Measurements from ENCODE around the gene RND3. TPM values are rescaled to one million over a fixed set of nuclear protein-coding genes. Genes with fewer than 3 reads are reported as not detected.

Gene RND3
- total and polyA plus RNA-seq, 10 of the 15 experiments (the other 5 are each of a cell fraction or from before 2014, with no cell fraction given): 0.38 to 18.3 (median 0.93) TPM

DNA sequence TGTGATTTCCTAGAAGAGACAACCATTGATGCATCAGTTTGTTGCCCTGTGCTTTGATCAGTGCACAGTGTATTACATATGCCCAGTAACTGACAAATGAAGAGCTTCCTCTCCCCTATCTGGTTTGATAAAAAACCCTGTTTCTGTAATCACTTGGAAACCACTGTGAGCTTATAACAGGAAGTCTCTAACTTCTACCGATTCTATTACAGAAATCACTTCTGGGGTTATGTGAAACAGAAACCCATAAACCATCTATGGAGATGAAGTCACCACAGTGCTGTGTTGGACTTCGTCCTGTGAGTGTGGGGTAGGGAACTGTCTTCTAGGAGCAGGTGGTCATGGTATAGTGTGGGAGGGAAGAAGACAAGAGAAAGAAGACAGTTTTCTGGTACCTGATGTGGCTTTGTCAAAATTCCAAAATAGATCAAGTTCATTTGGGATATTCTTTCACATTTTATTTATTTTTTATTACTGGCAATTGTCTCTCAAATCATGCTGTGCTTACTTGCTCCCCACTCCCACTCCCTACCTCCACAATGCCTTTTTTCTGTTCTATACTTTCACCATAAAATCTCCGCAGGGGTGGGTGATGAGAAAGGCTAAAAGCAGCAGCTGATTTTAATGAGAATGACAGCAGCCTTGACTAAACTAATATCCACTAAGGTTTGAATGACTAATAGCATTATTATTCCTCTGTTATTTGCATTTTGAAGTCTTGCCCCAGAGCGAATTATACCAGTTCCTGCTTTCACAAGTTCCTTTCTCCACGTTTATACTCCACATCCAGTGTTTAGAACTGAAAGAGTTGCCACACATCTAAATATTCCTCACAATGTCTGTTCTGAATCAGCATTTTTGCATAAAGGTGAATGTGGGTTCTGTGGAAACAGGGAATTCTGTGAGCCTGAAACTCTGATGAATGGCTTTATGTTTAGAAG lies 41.7 kb upstream of the RND3 start (continued):
- TF ChIP-seq, protein P1, sequence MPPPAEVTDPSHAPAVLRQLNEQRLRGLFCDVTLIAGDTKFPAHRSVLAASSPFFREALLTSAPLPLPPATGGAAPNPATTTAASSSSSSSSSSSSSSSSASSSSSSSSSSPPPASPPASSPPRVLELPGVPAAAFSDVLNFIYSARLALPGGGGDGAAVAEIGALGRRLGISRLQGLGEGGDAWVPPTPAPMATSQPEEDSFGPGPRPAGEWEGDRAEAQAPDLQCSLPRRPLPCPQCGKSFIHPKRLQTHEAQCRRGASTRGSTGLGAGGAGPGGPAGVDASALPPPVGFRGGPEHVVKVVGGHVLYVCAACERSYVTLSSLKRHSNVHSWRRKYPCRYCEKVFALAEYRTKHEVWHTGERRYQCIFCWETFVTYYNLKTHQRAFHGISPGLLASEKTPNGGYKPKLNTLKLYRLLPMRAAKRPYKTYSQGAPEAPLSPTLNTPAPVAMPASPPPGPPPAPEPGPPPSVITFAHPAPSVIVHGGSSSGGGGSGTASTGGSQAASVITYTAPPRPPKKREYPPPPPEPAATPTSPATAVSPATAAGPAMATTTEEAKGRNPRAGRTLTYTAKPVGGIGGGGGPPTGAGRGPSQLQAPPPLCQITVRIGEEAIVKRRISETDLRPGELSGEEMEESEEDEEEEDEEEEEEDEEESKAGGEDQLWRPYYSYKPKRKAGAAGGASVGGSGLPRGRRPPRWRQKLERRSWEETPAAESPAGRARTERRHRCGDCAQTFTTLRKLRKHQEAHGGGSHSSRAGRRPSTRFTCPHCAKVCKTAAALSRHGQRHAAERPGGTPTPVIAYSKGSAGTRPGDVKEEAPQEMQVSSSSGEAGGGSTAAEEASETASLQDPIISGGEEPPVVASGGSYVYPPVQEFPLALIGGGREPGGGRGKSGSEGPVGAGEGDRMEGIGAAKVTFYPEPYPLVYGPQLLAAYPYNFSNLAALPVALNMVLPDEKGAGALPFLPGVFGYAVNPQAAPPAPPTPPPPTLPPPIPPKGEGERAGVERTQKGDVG (CRISPR knock-in tag; IDR thresholded peaks at IDR 0.05): no peak
- TF ChIP-seq FOXK2 (IDR thresholded peaks at IDR 0.05) (no peak), YBX1 (IDR thresholded peaks at IDR 0.05) (no peak), RB1 (IDR thresholded peaks at IDR 0.05; ENCODE audit: borderline replicate concordance) (no peak), TCF3 (IDR thresholded peaks at IDR 0.05; ENCODE audit: borderline replicate concordance, insufficient read depth, low read depth, low read length) (no peak), MYC (IDR thresholded peaks at IDR 0.05; ENCODE audit: insufficient read depth, insufficient read length, insufficient replicate concordance, low read length, severe bottlenecking) (no peak), GABPA (IDR thresholded peaks at IDR 0.05; ENCODE audit: low read depth) (peak; percentile 52), ZNF592 (IDR thresholded peaks at IDR 0.05) (no peak), PML (IDR thresholded peaks at IDR 0.05; ENCODE audit: low read length) (no peak), MAX (IDR thresholded peaks at IDR 0.05; ENCODE audit: low read depth, low read length) (no peak), NFYA (IDR thresholded peaks at IDR 0.05; ENCODE audit: borderline replicate concordance, low read depth, low read length) (no peak), PAX8 (IDR thresholded peaks at IDR 0.05) (no peak), HDGF (IDR thresholded peaks at IDR 0.05) (no peak)
- TF ChIP-seq, protein P2, sequence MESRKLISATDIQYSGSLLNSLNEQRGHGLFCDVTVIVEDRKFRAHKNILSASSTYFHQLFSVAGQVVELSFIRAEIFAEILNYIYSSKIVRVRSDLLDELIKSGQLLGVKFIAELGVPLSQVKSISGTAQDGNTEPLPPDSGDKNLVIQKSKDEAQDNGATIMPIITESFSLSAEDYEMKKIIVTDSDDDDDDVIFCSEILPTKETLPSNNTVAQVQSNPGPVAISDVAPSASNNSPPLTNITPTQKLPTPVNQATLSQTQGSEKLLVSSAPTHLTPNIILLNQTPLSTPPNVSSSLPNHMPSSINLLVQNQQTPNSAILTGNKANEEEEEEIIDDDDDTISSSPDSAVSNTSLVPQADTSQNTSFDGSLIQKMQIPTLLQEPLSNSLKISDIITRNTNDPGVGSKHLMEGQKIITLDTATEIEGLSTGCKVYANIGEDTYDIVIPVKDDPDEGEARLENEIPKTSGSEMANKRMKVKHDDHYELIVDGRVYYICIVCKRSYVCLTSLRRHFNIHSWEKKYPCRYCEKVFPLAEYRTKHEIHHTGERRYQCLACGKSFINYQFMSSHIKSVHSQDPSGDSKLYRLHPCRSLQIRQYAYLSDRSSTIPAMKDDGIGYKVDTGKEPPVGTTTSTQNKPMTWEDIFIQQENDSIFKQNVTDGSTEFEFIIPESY (IDR thresholded peaks at IDR 0.05): no peak
- TF ChIP-seq, protein P3, sequence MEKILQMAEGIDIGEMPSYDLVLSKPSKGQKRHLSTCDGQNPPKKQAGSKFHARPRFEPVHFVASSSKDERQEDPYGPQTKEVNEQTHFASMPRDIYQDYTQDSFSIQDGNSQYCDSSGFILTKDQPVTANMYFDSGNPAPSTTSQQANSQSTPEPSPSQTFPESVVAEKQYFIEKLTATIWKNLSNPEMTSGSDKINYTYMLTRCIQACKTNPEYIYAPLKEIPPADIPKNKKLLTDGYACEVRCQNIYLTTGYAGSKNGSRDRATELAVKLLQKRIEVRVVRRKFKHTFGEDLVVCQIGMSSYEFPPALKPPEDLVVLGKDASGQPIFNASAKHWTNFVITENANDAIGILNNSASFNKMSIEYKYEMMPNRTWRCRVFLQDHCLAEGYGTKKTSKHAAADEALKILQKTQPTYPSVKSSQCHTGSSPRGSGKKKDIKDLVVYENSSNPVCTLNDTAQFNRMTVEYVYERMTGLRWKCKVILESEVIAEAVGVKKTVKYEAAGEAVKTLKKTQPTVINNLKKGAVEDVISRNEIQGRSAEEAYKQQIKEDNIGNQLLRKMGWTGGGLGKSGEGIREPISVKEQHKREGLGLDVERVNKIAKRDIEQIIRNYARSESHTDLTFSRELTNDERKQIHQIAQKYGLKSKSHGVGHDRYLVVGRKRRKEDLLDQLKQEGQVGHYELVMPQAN (conservative IDR thresholded peaks at IDR 0.05): no peak
